ENCODE data around the gene KLHL28. TPM values are rescaled to one million over a fixed set of nuclear protein-coding genes. Genes with fewer than 3 reads are reported as not detected.

KLHL28 gene, protein sequence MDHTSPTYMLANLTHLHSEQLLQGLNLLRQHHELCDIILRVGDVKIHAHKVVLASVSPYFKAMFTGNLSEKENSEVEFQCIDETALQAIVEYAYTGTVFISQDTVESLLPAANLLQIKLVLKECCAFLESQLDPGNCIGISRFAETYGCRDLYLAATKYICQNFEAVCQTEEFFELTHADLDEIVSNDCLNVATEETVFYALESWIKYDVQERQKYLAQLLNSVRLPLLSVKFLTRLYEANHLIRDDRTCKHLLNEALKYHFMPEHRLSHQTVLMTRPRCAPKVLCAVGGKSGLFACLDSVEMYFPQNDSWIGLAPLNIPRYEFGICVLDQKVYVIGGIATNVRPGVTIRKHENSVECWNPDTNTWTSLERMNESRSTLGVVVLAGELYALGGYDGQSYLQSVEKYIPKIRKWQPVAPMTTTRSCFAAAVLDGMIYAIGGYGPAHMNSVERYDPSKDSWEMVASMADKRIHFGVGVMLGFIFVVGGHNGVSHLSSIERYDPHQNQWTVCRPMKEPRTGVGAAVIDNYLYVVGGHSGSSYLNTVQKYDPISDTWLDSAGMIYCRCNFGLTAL
- polyA plus RNA-seq (ENCODE audit: insufficient read depth in 1 of 5, insufficient read length in 5 of 5, low replicate concordance in 1 of 5) = 10 to 100 TPM; 11.9 to 21.5 (median 20.1) TPM
- long read RNA-seq, donor 1, full-length matches to known transcripts = 3 of 57 reads
- long read RNA-seq, donor 1, partial matches to known transcripts = 54 of 57 reads
- long read RNA-seq, donor 1, other reads (novel, unspliced or antisense) = 0 of 57 reads
- long read RNA-seq, donor 2, partial matches to known transcripts = 25 of 25 reads
- long read RNA-seq, donor 2, other reads (novel, unspliced or antisense) = 0 of 25 reads
- long read RNA-seq, donor 3 = 0 reads
- long read RNA-seq, donor 4, full-length matches to known transcripts = 2 of 33 reads
- long read RNA-seq, donor 4, partial matches to known transcripts = 31 of 33 reads
- long read RNA-seq, donor 4, other reads (novel, unspliced or antisense) = 0 of 33 reads
- long read RNA-seq, donor 5, full-length matches to known transcripts = 3 of 52 reads
- long read RNA-seq, donor 5, partial matches to known transcripts = 49 of 52 reads
- long read RNA-seq, donor 5, other reads (novel, unspliced or antisense) = 0 of 52 reads
- long read RNA-seq, donor 6, full-length matches to known transcripts = 5 of 50 reads
- long read RNA-seq, donor 6, partial matches to known transcripts = 45 of 50 reads
- long read RNA-seq, donor 6, other reads (novel, unspliced or antisense) = 0 of 50 reads
- long read RNA-seq, donor 7, full-length matches to known transcripts = 1 of 28 reads
- long read RNA-seq, donor 7, partial matches to known transcripts = 27 of 28 reads
- long read RNA-seq, donor 7, other reads (novel, unspliced or antisense) = 0 of 28 reads
- long read RNA-seq, donor 8, full-length matches to known transcripts = 1 of 1 reads
- long read RNA-seq, donor 8, partial matches to known transcripts = 0 of 1 reads
- long read RNA-seq, donor 8, other reads (novel, unspliced or antisense) = 0 of 1 reads

DNA sequence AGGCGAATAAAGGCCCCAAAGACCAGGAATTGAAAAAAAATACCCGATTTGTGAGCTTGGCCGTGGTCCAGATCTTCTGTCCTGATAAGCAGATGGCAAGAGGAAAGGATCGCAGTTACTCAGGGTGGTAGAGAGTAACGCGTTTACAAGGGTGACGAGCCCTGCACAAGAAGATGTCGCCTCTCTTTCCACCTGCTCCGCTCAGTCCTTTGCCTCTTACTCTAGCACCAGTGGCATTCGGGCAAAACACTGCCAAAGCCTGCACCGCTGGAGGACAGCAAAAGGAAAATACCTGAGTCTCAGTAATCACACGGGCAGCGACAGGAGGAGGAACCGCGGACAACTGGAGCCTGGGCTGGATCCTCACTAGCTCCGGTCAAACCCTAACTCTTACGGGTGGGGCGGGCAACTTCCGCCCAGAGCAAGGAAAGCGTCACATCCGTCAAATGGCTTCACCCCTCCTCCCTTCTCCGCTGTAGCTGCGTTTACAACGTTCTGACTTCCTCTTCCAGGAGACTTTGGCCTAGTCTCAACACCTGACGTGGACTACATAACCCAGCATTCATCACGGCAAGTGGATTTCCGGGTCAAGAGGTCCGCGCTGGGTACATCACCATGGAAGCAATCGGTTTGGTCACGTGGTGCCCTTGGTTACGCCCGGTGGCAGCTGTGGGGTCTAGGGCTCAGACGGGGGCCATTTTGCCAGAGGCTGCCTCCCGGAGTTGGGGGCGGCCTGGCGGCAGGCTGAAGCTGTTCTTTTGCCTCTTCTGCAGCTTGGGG, at the start of gene KLHL28, which contains the start of gene TOGARAM1:
Gene KLHL28, minus strand, starts transcription at position 394 of the 780 bp plus-strand sequence. CDS start 16,019 bp downstream, outside the sequence.
Gene TOGARAM1, plus strand, starts transcription at position 637 of the 780 bp plus-strand sequence. CDS start 232 bp downstream, outside the sequence.
- peak; percentile 99 to 100 for DNase-seq

DNA sequence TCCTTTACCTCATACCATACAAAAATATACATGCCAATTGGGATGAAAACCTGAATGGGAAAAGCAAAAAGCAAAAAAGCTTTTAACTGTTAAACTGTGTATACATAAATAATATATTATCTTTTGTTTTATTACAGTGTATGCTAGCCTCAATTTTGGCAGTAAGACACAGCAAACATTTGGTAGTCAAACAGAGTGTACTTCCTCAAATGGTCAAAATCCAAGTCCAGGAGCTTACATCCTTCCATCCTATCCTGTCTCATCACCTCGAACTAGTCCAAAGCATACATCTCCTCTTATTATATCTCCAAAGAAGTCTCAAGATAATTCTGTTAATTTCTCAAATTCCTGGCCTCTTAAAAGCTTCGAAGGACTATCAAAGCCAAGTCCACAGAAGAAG, 42.2 kb upstream of the KLHL28 start:
- no peak for DNase-seq

DNA sequence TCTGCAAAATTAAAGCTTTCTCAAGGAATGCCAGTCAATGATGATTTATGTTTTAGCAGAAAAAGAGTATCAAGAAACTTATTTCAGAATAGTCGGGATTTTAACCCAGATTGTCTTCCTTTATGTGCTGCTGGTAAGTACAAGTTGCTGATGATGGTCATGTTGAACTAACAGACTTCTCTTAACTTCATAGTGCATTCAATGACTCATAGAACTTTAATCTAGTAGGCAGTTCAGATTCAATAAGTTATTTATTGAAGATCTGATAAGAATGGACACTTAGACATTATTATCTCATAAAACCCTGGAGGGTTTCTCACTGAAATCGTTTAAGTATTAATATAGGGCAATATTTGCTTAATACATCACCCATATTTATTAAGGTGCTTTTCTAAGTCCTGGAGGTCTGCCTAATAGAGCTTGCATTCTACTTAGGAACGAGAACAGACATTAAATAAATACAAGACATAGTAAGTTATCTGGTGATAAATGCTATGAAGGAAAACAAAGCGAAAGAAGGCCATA, 34.1 kb upstream of the KLHL28 start:
- no peak for DNase-seq

DNA sequence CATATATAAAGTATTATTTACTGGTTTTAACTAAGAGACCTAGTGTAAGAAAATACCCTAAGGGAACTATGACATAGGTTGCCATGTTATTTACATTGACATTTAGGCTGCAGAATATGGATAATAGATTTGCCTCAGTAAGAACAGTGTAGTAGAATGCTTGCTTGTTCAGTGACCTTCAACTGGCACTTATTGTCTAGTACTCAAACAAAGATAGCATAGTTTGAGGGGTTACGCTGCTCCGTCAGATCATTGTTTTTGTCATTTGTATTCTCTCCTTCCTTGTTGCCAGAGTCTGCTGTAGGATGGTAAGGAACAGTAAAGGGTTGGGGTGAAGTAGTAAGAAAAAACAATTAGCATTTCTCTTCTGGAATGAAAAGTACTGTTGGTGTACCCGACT, 33.4 kb upstream of the KLHL28 start:
- no peak for DNase-seq

DNA sequence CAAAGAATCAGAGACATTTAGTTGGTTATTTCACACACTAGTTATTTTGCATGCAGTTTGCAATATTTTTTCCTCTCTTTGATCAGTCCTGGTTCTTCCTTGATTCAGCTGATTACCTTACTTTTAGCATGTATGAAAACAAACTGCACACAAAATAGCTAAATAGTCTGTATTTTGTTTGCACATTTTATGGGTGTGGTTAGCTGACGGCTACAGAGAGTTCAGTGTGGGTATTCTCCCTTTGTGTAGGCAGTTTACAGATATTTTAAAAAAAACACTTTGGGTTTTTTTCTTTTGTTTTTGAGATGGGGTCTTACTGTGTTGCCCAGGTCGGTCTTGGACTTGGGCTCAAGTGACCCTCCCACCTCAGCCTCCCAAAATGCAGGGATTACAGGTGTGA, 28.8 kb upstream of the KLHL28 start:
- no peak for DNase-seq

DNA sequence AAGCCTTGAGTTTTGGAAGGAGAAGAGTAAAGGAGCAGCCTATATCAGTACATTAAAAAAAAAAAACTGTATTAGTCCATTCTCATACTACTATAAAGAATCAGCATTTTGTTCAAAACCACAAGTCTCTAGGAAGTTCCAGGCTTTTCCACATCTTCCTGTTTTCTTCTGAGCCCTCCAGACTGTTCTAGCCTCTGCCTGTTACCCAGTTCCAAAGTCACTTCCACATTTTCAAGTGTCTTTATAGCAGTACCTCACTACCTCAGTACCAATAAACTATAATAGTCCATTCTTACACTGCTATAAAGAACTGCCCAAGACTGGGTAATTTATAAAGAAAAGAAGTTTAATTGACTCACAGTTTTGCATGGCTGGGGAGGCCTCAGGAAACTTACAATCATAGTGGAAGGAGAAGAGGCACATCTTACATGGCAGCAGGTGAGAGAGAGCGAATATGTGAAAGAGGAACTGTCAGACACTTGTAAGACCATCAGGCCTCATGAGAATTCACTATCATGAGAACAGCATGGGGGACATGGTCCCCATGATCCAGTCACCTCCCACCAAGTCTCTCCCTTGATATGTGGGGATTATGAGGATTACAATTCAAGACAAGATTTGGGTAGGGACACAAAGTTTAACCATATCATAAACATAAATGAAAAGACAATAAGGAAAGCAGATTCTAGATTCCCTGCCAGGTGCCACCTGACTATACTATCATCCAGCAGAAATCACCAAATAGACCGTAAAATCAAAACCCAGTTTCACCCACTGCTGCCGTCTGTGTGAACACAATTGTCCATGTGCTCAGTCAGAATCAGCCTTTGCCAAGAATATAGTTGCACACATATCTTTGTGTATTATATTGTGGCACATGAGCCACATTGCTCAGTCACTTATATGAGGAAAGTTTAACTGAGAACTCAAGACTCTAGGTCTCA, 28.0 kb upstream of the KLHL28 start:
- DNase-seq = no peak

DNA sequence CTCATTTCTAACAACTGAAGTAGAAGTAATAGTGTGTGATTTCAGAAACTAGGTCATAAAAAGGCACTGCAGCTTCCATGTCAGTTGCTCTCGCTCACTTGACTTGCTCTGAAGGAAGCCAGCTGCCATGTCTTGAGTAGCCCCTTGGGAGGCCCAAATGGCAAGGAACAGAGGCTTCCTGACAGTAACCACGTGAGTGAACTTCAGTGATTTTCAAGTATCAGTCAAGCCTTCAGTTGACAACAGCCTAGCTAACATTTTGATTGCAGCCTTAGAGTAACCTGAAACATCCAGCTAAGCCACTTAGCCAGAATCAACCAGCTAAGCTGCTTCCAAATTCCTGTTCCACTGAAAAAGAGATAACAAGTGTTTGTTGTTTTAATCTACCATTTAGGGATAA, 26.9 kb upstream of the KLHL28 start:
- DNase-seq = peak; percentile 25 to 32

DNA sequence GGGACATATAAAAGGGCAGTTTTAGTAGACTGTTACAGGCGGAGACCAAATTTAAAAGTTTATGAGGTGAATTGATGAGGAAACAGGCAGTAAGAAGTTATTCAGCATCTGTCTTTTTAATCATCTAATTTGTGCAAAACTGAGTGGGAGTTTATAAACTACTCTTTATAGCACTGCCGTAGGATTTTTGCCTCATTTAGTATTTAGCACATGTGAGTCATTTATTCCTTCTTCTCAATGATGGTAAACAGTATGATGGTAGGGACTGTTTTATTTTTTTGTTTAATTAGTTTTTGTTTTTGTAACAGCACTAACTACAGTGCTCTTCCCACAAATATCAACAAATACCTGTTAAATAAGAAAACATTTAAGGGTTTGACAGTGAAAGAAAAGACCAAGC, 20.8 kb upstream of the KLHL28 start:
- DNase-seq = no peak

DNA sequence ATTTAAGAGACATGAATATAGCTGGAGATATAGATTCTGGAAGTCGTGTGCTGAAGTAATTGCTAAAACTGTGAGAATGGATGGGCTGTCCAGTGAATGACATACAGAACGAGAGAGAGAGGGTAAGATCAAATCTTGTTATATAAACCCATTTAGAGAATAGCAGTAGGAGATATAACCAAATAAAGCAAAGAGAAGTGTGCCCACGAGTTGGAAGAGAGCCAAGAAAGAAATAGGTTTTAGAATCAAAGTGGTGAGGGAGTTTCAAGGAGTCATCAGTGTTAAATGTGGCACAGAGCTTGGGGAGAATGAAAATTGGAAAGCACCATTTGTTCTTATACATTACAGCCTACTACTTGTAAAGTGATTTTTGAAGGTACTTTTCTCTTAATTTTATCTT, 19.5 kb upstream of the KLHL28 start:
- no peak for DNase-seq

DNA sequence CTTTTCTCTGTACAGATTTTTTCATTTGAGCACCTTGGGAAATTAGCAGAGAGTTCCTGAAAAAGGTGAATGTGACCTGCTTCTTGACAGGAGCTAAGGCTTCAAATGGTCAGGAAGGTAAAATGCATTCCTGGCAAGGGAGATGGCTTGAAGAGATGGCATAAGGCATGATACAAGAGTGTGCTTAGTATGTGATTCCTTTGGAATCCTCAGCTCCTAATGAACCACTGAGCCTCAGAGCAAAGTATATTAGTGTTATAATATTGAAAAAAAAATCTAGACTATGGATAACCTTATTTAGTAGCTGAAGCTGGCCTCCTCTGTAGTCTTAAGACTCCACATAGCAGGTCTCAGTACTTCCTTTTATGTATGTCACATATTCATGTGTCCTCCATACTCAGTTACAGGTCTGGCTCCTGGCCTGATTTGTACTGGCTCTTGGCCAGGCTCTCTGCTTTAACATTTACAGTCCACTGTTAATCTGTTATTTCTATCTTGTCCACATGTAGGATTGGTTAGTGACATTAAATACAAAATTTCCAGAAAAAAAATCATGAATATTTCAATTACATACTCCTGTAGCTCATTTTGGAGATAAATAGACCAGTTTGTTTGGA, 18.1 kb upstream of the KLHL28 start:
- DNase-seq = peak in 1 of 2 donors; percentile 28

DNA sequence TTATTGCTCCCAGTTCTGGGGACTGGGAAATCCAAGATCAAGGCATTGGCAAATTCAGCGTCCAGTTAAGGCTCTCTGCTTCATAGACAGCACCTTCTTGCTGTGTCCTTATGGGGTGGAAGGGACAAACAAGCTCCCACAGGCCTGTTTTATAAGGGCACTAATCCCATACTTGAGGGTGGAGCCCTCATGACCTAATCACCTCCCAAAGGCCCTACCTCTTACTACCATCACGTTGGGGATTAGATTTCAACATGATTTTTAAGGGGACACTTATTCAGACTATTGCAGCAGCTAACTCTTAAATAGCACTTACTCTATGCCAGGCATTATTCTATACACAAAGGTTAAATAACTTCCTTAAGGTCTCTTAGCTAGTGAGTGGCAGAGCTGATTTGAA, 17.5 kb upstream of the KLHL28 start:
- no peak for DNase-seq

DNA sequence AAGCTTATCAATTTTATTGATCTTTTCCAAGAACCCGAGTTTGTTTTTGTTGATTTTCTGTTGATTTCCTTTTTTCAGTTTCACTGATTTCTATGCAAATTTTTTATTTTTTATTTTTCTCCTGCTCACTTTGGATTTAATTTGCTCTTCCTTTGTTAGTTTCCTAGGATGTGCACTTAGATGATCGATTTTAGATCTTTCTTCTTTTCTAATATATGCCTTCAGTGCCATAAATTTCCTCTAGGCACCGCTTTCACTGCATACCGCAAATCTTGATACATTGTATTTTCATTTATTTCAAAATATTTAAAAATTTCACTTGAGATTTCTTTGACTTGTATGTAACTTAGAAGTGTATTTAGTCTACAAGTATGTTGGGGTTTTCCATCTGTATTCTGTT, 9.7 kb upstream of the KLHL28 start:
- no peak for DNase-seq

DNA sequence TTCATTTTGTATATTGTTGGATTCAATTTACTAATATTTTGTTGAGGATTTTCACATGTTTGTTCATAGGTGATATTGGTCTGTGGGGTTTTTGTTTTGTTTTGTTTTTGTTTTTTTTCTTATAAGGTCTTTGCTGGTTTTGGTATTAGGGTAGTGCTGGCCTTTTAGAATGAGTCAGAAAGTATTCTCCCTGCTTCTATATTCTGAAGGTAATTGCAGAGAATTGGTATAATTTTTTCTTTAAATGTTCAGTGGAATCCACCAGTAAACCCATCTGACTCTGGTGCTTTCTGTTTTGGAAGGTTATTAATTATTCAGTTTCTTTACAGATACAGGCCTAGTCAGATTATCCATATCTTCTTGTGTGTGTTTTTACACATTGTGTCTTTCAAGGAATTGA, 9.2 kb upstream of the KLHL28 start:
- DNase-seq = no peak

DNA sequence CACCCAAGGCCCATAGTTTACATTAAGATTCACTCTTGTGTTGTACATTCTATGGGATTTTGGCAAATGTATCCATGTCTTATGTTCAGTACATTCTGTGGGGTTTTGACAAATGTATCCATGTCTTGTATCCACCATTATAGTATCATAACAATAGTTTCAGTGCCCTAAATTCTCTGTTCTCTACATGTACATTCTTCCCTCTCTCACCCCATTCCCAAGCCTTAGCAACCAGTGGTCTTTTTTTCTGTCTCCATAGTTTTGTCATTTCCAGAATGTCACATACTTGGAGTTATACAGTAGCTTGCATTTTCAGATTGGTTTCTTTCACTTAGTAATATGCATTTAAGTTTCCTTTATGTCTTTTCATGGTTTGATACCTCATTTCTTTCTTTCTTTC, 7.0 kb upstream of the KLHL28 start:
- DNase-seq = no peak

DNA sequence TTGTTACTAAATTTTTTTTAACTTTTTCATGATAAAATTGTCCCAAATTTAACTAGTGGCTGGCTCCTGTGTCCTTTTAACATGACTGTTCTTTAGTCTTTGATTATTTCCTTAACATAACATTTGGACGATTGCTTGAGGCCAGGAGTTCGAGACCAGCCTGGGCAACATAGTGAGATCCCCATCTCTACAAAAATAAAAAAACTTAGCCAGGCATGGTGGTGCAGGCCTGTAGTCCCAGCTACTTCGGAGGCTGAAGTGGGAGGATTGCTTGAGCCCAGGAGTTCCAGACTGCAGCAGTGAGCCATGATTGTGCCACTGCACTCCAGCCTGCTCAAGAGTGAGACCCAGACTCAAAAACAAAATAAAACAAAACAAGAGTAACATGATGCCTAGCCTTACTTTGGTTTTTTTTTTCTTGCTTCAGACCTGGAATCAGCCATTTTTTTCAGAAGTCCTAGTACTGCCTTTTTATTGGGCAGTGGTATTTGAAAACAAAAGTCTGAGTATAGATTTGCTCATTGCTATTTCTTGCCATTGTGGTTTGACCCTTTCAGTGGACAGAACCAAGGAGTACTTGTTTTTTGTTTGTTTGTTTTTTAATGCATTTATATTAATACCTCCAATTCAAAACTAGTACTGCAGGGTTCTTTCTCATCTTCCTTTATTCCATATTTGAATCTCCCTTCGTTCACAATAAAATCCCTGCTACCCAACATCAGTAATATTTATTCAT, 5.0 kb upstream of the KLHL28 start:
- DNase-seq = no peak

DNA sequence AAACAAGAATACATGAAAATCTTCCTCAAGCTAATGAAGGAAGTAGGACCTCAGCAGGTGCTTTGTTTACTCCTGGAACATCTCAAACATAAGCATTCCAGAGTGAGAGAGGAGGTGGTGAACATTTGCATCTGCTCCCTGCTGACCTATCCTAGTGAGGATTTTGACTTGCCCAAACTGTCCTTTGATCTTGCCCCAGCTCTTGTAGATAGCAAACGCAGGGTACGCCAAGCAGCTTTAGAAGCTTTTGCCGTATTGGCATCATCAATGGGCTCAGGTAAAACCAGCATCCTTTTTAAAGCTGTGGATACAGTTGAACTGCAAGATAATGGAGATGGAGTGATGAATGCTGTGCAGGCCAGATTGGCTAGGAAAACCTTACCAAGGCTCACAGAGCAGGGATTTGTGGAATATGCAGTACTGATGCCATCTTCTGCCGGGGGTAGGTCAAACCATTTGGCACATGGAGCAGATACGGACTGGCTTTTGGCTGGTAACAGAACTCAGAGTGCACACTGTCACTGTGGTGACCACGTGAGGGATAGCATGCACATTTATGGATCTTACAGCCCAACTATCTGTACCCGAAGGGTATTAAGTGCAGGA, 2.1 kb upstream of the KLHL28 start:
- DNase-seq = no peak

DNA sequence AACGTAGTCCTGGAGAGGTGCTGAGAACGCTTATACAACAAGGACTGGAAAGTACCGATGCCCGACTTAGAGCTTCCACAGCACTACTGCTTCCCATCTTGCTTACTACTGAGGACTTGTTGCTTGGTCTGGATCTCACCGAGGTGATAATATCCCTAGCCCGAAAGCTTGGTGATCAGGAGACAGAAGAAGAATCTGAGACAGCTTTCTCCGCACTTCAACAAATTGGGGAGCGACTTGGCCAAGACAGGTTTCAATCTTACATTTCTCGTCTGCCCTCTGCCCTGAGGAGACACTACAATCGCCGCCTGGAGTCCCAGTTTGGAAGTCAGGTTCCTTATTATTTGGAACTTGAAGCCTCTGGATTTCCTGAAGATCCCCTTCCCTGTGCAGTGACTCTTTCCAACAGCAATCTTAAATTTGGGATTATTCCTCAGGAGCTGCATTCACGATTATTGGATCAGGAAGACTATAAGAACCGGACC, 1.3 kb upstream of the KLHL28 start:
- no peak for DNase-seq
